HEK293 (cell line): ENCODE measurements around the gene SLC38A10.

ENCODE experiments used
- CTCF ChIA-PET: fragments of 350-600 bp; formaldehyde crosslinking; extraction: SDS; loops from one replicate; lab custom pipeline; 2021; ENCODE audit warnings: antibody characterized with exemption; lab: Yijun Ruan, JAX
- POLR2A ChIA-PET: fragments of 300-600 bp; formaldehyde crosslinking; extraction: SDS; loops from one replicate; lab custom pipeline; 2020; ENCODE audit warnings: antibody characterized with exemption, inconsistent platforms; lab: Yijun Ruan, JAX
- H3K27ac ChIP-seq: fragments of 200-500 bp; sonication (Bioruptor generic); 2 replicates; pipeline ENCODE4 v1.5.1; 2014; ENCODE audit warnings: low read depth, low read length, control low read depth, inconsistent platforms; ENCODE audit errors: extremely low read depth
- H3K36me3 ChIP-seq, 2 experiments: fragments of 200-500 bp in 1 of 2; sonication (Bioruptor generic) in 1 of 2; 1 replicate in 1 of 2; 2 replicates in 1 of 2; pipeline ENCODE4 v1.5.1; 2014 to 2017; ENCODE audit warnings: inconsistent platforms in 2 of 2, low read length in 2 of 2; ENCODE audit not compliant: control insufficient read depth in 2 of 2, insufficient read depth in 1 of 2
- H3K4me1 ChIP-seq: fragments of 200-500 bp; sonication (Bioruptor generic); 2 replicates; pipeline ENCODE4 v1.5.1; 2014; ENCODE audit warnings: mild to moderate bottlenecking, low read length, inconsistent platforms; ENCODE audit not compliant: control insufficient read depth, insufficient read depth
- H3K4me3 ChIP-seq: 2 replicates; pipeline ENCODE4 v1.5.1; 2011; ENCODE audit warnings: low read depth, mild to moderate bottlenecking, control low read depth, low read length, moderate library complexity
- H3K9me3 ChIP-seq: fragments of 200-500 bp; sonication (Bioruptor generic); 2 replicates; pipeline ENCODE4 v1.5.1; 2014; ENCODE audit warnings: low read depth, low read length, inconsistent platforms; ENCODE audit not compliant: control insufficient read depth, insufficient read depth
- GFI1B ChIP-seq: fragments of 450-650 bp; formaldehyde crosslinking; IDR thresholded peaks from 2 replicates; pipeline ENCODE4 v1.5.1; 2016; ENCODE audit warnings: missing biosample characterization, missing genetic modification characterization
- HOXA7 ChIP-seq: sonication (generic); formaldehyde crosslinking; IDR thresholded peaks from 2 replicates; pipeline ENCODE4 v1.8.1; 2022; ENCODE audit warnings: missing genetic modification reagents, borderline replicate concordance
- HOXD13 ChIP-seq: sonication (generic); formaldehyde crosslinking; IDR thresholded peaks from 2 replicates; pipeline ENCODE4 v1.8.0; 2022; ENCODE audit warnings: missing genetic modification reagents, borderline replicate concordance
- KLF1 ChIP-seq: fragments of 450-650 bp; formaldehyde crosslinking; IDR thresholded peaks from 2 replicates; pipeline ENCODE4 v1.5.1; 2016; ENCODE audit warnings: missing biosample characterization, missing genetic modification characterization
- KLF17 ChIP-seq: fragments of 450-650 bp; formaldehyde crosslinking; IDR thresholded peaks from 2 replicates; pipeline ENCODE4 v1.5.1; 2016; ENCODE audit warnings: missing biosample characterization, missing genetic modification characterization
- MEIS1 ChIP-seq: sonication (generic); formaldehyde crosslinking; IDR thresholded peaks from 2 replicates; pipeline ENCODE4 v1.8.1; 2022; ENCODE audit warnings: missing genetic modification reagents, mild to moderate bottlenecking, borderline replicate concordance
- TCF7L2 ChIP-seq: IDR thresholded peaks from 2 replicates; pipeline ENCODE4 v1.6.1; 2011; ENCODE audit warnings: low read depth, mild to moderate bottlenecking, inconsistent platforms, low read length, moderate library complexity, borderline replicate concordance
- TRIM28 ChIP-seq: IDR thresholded peaks from 2 replicates; pipeline ENCODE4 v1.6.1; 2011; ENCODE audit warnings: low read length, control low read depth, borderline replicate concordance
- TSHZ1 ChIP-seq: fragments of 450-650 bp; formaldehyde crosslinking; IDR thresholded peaks from 2 replicates; pipeline ENCODE4 v1.5.1; 2016; ENCODE audit warnings: missing biosample characterization, missing genetic modification characterization, borderline replicate concordance
- ZNF175 ChIP-seq: fragments of 450-650 bp; formaldehyde crosslinking; IDR thresholded peaks from 2 replicates; pipeline ENCODE4 v1.5.1; 2016; ENCODE audit warnings: missing biosample characterization, missing genetic modification characterization
- ZNF280C ChIP-seq: fragments of 450-650 bp; formaldehyde crosslinking; IDR thresholded peaks from 2 replicates; pipeline ENCODE4 v1.5.1; 2016; ENCODE audit warnings: missing biosample characterization, missing genetic modification characterization
- ZNF292 ChIP-seq: fragments of 450-650 bp; formaldehyde crosslinking; IDR thresholded peaks from 2 replicates; pipeline ENCODE4 v1.5.1; 2016; ENCODE audit warnings: low read depth, missing biosample characterization, missing genetic modification characterization, borderline replicate concordance
- ZNF488 ChIP-seq: fragments of 450-650 bp; formaldehyde crosslinking; IDR thresholded peaks from 2 replicates; pipeline ENCODE4 v1.5.1; 2016; ENCODE audit warnings: missing biosample characterization, missing genetic modification characterization
- ZNF501 ChIP-seq: fragments of 450-650 bp; formaldehyde crosslinking; IDR thresholded peaks from 2 replicates; pipeline ENCODE4 v1.5.1; 2016; ENCODE audit warnings: missing biosample characterization, missing genetic modification characterization
- ZNF514 ChIP-seq: fragments of 450-650 bp; formaldehyde crosslinking; IDR thresholded peaks from 2 replicates; pipeline ENCODE4 v1.5.1; 2016; ENCODE audit warnings: missing biosample characterization, missing genetic modification characterization
- ZNF521 ChIP-seq: fragments of 450-650 bp; formaldehyde crosslinking; IDR thresholded peaks from 2 replicates; pipeline ENCODE4 v1.5.1; 2017; ENCODE audit warnings: missing biosample characterization, mild to moderate bottlenecking, missing genetic modification characterization
- ZNF548 ChIP-seq: fragments of 450-650 bp; formaldehyde crosslinking; IDR thresholded peaks from 2 replicates; pipeline ENCODE4 v1.5.1; 2016; ENCODE audit warnings: missing biosample characterization, missing genetic modification characterization
- ZNF555 ChIP-seq: fragments of 450-650 bp; formaldehyde crosslinking; conservative IDR thresholded peaks from 2 replicates; pipeline ENCODE4 v1.5.1; 2017; ENCODE audit warnings: missing biosample characterization, mild to moderate bottlenecking, missing genetic modification characterization, inconsistent platforms
- ZNF580 ChIP-seq: fragments of 450-650 bp; formaldehyde crosslinking; IDR thresholded peaks from 2 replicates; pipeline ENCODE4 v1.5.1; 2016; ENCODE audit warnings: missing biosample characterization, missing genetic modification characterization
- ZNF664 ChIP-seq: fragments of 450-650 bp; formaldehyde crosslinking; IDR thresholded peaks from 2 replicates; pipeline ENCODE4 v1.5.1; 2016; ENCODE audit warnings: missing biosample characterization, missing genetic modification characterization
- ZNF830 ChIP-seq: fragments of 450-650 bp; IDR thresholded peaks from 2 replicates; pipeline ENCODE4 v1.5.0; 2018; ENCODE audit warnings: missing biosample characterization, missing genetic modification characterization, low read depth, mild to moderate bottlenecking, moderate library complexity
- ZNF843 ChIP-seq: fragments of 450-650 bp; formaldehyde crosslinking; IDR thresholded peaks from 2 replicates; pipeline ENCODE4 v1.5.1; 2016; ENCODE audit warnings: missing biosample characterization, missing genetic modification characterization

The SLC38A10 gene

GRCh38 chr17:81237591-81238489 is 57.3 kb downstream of the SLC38A10 start:
- ChIA-PET CTCF (interaction anchor here (0.8 to 5.2 kb wide), 6 partner anchors 17 to 140 kb away, joined by 3 to 42 read pairs (median 5); no protein-coding TSS in a partner anchor), POLR2A (interaction anchor here (0.9 to 3.1 kb wide), 10 partner anchors 11 to 472 kb away, joined by 3 to 55 read pairs (median 6); partner anchors contain the start of genes BAHCC1 and CEP131)
- H3K27ac ChIP-seq, result peak overlapping the region; percentile 58; the same call in 1 of the 2 replicates
- peak overlapping the region; percentile 80 for H3K4me3 ChIP-seq
- H3K4me1 ChIP-seq, result peaks cover 8% of the 10 kb centered on the region
- peaks cover 0 to 46% of the 10 kb centered on the region in 2 experiments; a peak in 2 of 3 replicates for H3K36me3 ChIP-seq
- no peaks in the 10 kb centered on the region for H3K9me3 ChIP-seq
- peak; percentile 61; the same call in 1 of the 2 replicates for TF ChIP-seq KLF1 (tag by site-specific recombination)
- TF ChIP-seq GFI1B (tag by site-specific recombination), result no peak
- TF ChIP-seq ZNF830 (tag by site-specific recombination), result no peak
- TF ChIP-seq ZNF175 (tag by site-specific recombination), result no peak

- Histone ChIP-seq H3K27ac (no peak overlapping the region), H3K4me1 (peaks cover 8% of the 10 kb centered on the region), H3K4me3 (no peak overlapping the region), H3K36me3 (peaks cover 0 to 48% of the 10 kb centered on the region in 2 experiments; a peak in 2 of 3 replicates), H3K9me3 (no peaks in the 10 kb centered on the region)
- ChIA-PET CTCF (interaction anchor here (0.6 kb wide), 1 partner anchor 107 kb away, joined by 5 read pairs; no protein-coding TSS in a partner anchor), POLR2A (interaction anchor here (3.1 kb wide), 1 partner anchor 14 kb away, joined by 55 read pairs; the partner anchor contains the start of gene CEP131)
- TF ChIP-seq ZNF843 (tag by site-specific recombination) (no peak), MEIS1 (CRISPR knock-in tag) (no peak), TCF7L2 (no peak), HOXA7 (no peak), ZNF488 (tag by site-specific recombination) (no peak), TSHZ1 (tag by site-specific recombination) (no peak), ZNF501 (no peak), ZNF580 (tag by site-specific recombination) (no peak), ZNF548 (no peak), ZNF555 (no peak), TRIM28 (no peak), ZNF292 (tag by site-specific recombination) (no peak), ZNF521 (tag by site-specific recombination) (no peak), ZNF280C (tag by site-specific recombination) (no peak), ZNF514 (tag by site-specific recombination) (no peak), ZNF664 (no peak), HOXD13 (CRISPR knock-in tag) (no peak), KLF17 (tag by site-specific recombination) (no peak)
These were observed 58.3 kb downstream of the SLC38A10 start for GRCh38 chr17:81236784-81237183.
